BE2C (cell line): ENCODE results near the gene PDGFC.

Experiments
- DNase-seq: peaks from one replicate; pipeline ENCODE4 v3.0.0-alpha.2; 2020
- H3K27me3 ChIP-seq: fragments of 250-450 bp; sonication (Bioruptor Pico); 2 replicates; pipeline ENCODE4 v1.5.1; 2020; ENCODE audit warnings: mild to moderate bottlenecking
- H3K36me3 ChIP-seq: fragments of 250-450 bp; sonication (Bioruptor Pico); 2 replicates; pipeline ENCODE4 v1.5.1; 2020; ENCODE audit warnings: mild to moderate bottlenecking
- H3K4me1 ChIP-seq: fragments of 250-450 bp; sonication (Bioruptor Pico); 2 replicates; pipeline ENCODE4 v1.5.1; 2020
- H3K4me3 ChIP-seq: 2 replicates; pipeline ENCODE4 v1.5.1; 2011; ENCODE audit warnings: low read depth, low read length
- H3K9me3 ChIP-seq: fragments of 250-450 bp; sonication (Bioruptor Pico); 2 replicates; pipeline ENCODE4 v1.5.1; 2020
- TF ChIP-seq, protein P1 (sequence below): IDR thresholded peaks from 2 replicates; pipeline ENCODE4 v1.5.1; 2012; ENCODE audit warnings: mild to moderate bottlenecking, low read depth, low read length

Gene PDGFC

DNA sequence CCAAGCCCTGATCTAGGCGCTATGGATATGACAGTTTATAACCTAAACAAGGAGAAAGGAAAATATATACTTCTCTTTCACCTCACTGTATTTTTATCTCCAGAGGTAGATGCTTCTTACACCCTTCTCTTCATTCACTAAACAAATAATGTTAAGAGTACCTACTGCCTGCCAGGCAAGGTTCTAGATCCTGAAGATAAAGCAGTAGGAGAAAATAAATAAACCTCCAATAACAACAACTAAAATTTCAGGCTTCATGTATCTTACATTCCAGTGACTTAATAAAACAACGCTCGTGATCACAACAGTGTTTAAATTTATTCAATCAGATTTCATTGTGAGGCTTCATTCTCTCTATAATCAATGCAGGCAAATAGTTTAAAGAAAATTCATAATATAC, 20.7 kb downstream of the PDGFC start:
- Histone ChIP-seq H3K36me3 (no peaks in the 10 kb centered on the region), H3K4me3 (no peak overlapping the region), H3K4me1 (no peaks in the 10 kb centered on the region), H3K27me3 (no peaks in the 10 kb centered on the region), H3K9me3 (no peaks in the 10 kb centered on the region)
- TF ChIP-seq, protein P1, sequence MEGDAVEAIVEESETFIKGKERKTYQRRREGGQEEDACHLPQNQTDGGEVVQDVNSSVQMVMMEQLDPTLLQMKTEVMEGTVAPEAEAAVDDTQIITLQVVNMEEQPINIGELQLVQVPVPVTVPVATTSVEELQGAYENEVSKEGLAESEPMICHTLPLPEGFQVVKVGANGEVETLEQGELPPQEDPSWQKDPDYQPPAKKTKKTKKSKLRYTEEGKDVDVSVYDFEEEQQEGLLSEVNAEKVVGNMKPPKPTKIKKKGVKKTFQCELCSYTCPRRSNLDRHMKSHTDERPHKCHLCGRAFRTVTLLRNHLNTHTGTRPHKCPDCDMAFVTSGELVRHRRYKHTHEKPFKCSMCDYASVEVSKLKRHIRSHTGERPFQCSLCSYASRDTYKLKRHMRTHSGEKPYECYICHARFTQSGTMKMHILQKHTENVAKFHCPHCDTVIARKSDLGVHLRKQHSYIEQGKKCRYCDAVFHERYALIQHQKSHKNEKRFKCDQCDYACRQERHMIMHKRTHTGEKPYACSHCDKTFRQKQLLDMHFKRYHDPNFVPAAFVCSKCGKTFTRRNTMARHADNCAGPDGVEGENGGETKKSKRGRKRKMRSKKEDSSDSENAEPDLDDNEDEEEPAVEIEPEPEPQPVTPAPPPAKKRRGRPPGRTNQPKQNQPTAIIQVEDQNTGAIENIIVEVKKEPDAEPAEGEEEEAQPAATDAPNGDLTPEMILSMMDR = no peak
- DNase-seq = no peak

DNA sequence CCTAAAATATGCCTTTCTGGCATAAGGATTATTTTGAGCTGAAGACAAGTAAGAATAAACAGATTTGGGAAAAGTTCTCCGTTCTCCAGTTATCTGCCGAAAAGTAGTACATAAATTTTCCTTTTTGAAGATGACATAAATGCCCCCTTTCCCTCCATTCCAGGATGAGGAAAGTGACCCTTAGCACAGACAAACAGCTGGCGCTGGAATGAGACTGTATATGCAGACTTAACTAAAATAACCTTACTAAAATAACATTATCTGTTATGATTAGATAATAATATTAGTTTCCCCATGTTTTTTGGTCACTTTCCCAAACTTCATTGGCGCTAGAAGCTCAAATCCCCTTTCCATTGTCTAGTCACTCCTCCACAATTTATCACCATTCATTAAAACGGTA, 21.5 kb downstream of the PDGFC start:
- Histone ChIP-seq H3K4me3 (no peak overlapping the region), H3K36me3 (no peaks in the 10 kb centered on the region), H3K4me1 (no peaks in the 10 kb centered on the region), H3K9me3 (no peaks in the 10 kb centered on the region), H3K27me3 (no peaks in the 10 kb centered on the region)
- no peak for DNase-seq
- TF ChIP-seq, protein P1 = no peak

DNA sequence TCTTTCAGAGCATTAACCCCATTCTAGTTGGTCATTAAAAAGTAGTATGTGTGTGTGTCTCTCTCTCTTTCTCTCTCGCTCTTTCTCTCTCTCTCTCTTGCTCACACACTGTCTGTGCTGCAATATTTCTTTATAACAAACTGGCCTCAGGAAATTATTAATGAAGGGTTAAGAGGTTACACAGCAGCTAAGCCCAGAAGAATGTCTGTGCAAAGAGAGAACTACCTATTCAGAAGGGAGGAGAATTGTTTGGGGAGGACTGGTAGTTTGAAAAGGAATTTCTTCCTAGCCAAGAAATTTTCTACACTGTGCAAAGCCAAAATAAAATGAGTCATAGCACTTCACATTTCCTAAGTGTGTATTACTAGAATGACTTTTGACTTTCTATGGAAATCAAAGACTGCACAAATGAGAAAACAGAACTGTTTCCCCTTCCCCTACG, 22.2 kb downstream of the PDGFC start:
- H3K36me3 ChIP-seq = no peaks in the 10 kb centered on the region
- H3K27me3 ChIP-seq = no peaks in the 10 kb centered on the region
- no peaks in the 10 kb centered on the region for H3K4me1 ChIP-seq
- H3K4me3 ChIP-seq = no peak overlapping the region
- no peaks in the 10 kb centered on the region for H3K9me3 ChIP-seq
- DNase-seq = no peak
- TF ChIP-seq, protein P1 = no peak

DNA sequence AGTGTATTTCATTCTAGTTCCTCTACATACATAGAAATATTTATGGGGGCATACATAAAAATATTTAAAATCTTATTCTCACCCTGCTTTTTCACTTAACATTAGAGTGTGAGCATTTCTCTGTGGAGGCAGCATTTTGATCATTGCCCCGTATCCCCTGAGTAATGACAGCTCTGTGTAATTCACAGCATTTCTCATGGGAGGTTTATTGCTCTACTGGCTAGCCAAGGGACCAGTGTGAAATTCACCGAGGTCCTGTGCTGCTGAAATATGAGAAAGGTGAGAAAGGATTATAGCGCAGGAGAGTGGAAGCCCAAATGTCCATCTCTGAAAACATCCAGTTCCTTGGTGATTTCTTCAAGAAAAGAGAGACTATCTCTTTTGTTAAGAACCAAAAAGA, 22.9 kb downstream of the PDGFC start:
- Histone ChIP-seq H3K27me3 (no peaks in the 10 kb centered on the region), H3K36me3 (no peaks in the 10 kb centered on the region), H3K9me3 (no peaks in the 10 kb centered on the region), H3K4me3 (no peak overlapping the region), H3K4me1 (no peaks in the 10 kb centered on the region)
- DNase-seq = no peak
- TF ChIP-seq, protein P1 = no peak

DNA sequence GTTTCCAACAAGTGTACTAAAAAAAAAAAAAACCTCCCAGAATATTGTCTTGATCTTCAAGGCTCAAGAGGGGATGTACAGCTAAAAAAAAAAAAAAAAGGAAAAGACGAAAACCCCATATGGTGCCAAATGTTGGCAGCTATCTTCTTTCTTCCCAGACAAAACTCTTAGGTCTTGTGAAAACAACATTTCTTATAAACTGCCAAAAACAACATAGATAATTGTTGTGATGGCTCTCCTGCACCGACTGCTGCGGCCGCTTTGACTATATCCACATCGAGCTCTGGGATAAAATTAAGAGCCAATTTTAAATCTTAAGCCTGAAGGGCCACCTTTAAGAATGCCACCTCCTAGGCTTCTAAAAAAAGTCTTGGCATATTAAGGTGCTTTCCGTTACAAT, 23.5 kb downstream of the PDGFC start:
- DNase-seq = no peak
- TF ChIP-seq, protein P1 = no peak
- H3K4me1 ChIP-seq = no peaks in the 10 kb centered on the region
- H3K36me3 ChIP-seq = no peaks in the 10 kb centered on the region
- no peak overlapping the region for H3K4me3 ChIP-seq
- no peaks in the 10 kb centered on the region for H3K9me3 ChIP-seq
- H3K27me3 ChIP-seq = no peaks in the 10 kb centered on the region

DNA sequence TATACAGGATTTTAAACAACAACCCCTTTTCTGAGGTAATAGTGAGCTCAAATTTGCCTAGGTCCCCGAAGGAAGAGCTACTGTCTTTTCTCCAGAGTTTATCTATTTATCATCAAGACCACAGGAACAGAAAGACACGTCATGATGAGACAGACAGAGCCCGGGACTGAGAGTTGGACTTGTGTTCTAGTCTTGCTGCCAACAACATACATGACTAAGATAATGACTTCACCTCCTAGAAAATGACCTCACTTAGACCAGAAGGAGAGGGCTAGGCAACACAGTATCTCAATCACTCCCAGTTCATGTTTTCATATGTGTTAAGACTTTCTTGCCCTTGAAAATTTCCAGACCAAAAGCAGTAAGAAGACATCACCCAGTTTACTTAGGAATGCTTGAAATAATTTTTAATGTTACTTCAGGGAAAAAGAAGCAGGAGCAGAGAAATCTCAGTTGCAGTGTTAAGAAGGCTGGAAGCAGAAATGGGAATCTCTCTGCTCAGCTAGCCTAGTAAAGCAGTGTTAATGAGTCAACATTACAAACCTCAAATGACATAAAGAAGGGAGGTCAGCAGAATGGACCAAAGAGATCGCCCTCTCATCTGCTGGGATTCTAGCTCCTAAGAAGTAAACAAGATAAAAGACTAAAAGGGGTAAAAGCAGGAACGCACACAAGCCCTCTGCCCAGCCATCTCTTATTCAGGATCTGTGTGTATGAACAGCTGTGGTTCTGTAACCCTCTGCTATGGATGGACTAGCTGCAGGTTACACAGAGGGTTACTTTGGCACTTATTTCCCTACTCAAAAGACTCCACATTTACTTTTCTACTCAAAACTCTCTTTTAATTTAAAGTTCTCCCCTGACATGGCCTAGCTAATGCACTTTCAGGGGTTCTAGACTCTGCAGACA, 24.8 kb downstream of the PDGFC start:
- no peaks in the 10 kb centered on the region for H3K4me1 ChIP-seq

More for the DNA sequence above, 24.8 kb downstream of the PDGFC start:
- DNase-seq = no peak
- H3K27me3 ChIP-seq = no peaks in the 10 kb centered on the region
- no peak overlapping the region for H3K4me3 ChIP-seq
- no peaks in the 10 kb centered on the region for H3K9me3 ChIP-seq
- H3K36me3 ChIP-seq = no peaks in the 10 kb centered on the region
- TF ChIP-seq, protein P1 = no peak
